ENCODE results near the gene SLC25A29.
"Not testable (repeated sequence)": the region's sequence is repeated elsewhere in the genome, so short reads cannot be mapped to it uniquely, and the experiment has no call there.

SLC25A29 gene

DNA sequence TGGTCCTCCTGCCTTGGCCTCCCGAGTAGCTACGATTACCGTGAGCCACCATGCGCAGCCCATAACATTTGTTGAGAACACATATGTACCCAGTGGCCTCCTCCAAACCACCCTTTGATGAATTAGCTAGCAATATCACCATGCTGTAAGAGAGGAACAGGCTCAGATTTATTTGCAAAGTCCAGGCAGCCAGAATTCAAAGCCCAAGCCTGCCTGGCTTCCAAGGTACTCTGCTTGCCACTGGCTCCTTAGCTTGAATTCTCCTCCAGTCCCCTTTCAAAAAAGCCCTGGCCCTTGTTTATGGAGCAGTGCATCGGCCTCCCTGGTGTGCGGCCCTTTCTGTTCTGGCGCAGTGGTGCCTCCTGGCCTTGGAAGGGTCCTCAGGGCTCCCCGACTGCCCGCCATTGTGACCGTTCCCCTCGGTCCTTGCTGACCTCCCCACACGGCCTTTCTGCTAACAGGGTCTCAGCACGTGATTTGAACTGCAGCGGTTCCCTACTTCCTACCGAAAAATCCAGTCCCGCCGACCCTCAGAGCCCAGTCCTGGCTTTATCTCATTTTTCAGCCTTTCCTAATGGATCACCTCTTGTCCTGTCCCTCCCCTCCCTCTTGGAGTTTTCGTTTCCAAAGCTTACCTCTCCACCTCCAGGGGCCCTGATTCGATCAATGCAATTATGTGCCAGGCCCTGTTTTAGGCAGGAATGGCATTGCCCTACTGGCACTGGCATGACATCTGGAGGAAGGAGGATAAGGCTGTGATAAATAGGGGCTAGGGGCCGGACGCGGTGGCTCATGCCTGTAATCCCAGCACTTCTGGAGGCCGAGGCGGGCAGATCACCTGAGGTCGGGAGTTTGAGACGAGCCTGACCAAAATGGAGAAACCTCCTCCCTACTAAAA lies 22.0 kb downstream of the SLC25A29 start:
- Histone ChIP-seq H3K4me3 (ENCODE audit: low read depth, low read length) (no peak overlapping the region), H3K36me3 (ENCODE audit: control insufficient read depth in 2 of 2, insufficient read depth in 1 of 2, low read length in 2 of 2) (peaks cover 0 to 20% of the 10 kb centered on the region in 2 experiments; a peak in 2 of 3 replicates), H3K27ac (ENCODE audit: extremely low read depth, low read depth, low read length) (peak overlapping the region; percentile 38; the same call in 1 of the 2 replicates), H3K9me3 (ENCODE audit: control insufficient read depth, insufficient read depth, low read depth, low read length) (no peaks in the 10 kb centered on the region), H3K4me1 (ENCODE audit: control insufficient read depth, insufficient read depth, low read length) (no peaks in the 10 kb centered on the region; the same call in 1 of the 2 replicates)
- POLR2A ChIA-PET = no interaction called here
- TF ChIP-seq ZBTB17 (tag by site-specific recombination; IDR thresholded peaks at IDR 0.05) = 0 out of 2 replicates have a peak, but pooled peaks have one; percentile 15
- no peak for TF ChIP-seq ZNF132 (tag by site-specific recombination; IDR thresholded peaks at IDR 0.05; ENCODE audit: borderline replicate concordance)
- CTCF ChIA-PET = interaction anchor here (0.6 to 3.5 kb wide), 11 partner anchors 11 to 1381 kb away, joined by 3 to 30 read pairs (median 5); no protein-coding TSS in a partner anchor

DNA sequence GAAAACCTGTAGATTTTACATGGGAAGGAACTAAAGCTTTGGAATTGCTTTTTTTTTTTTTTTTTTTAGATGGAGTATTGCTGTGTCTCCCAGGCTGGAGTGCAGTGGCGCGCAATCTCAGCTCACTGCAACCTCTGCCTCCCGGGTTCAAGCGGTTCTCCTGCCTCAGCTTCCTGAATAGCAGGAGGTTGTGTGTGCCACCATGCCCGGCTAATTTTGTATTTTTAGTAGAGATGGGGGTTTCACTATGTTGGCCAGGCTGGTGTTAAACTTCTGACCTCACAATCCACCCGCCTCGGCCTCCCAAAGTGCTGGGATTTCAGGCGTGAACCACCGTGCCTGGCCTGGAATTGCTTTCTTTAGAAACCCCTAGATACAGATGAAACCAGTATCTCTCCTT lies 22.8 kb downstream of the SLC25A29 start:
- CTCF ChIA-PET = interaction anchor here (2.6 to 3.5 kb wide), 2 partner anchors 13 to 42 kb away, joined by 10 to 30 read pairs; no protein-coding TSS in a partner anchor
- peaks cover 0 to 26% of the 10 kb centered on the region in 2 experiments; a peak in 1 of 3 replicates for H3K36me3 ChIP-seq (ENCODE audit: control insufficient read depth in 2 of 2, insufficient read depth in 1 of 2, low read length in 2 of 2)
- H3K27ac ChIP-seq (ENCODE audit: extremely low read depth, low read depth, low read length); H3K4me3 ChIP-seq (ENCODE audit: low read depth, low read length); POLR2A ChIA-PET; H3K9me3 ChIP-seq (ENCODE audit: control insufficient read depth, insufficient read depth, low read depth, low read length); H3K4me1 ChIP-seq (ENCODE audit: control insufficient read depth, insufficient read depth, low read length): not testable (repeated sequence)
- TF ChIP-seq ZNF600 (tag by site-specific recombination; IDR thresholded peaks at IDR 0.05) = 0 out of 2 replicates have a peak, but pooled peaks have one; percentile 8

DNA sequence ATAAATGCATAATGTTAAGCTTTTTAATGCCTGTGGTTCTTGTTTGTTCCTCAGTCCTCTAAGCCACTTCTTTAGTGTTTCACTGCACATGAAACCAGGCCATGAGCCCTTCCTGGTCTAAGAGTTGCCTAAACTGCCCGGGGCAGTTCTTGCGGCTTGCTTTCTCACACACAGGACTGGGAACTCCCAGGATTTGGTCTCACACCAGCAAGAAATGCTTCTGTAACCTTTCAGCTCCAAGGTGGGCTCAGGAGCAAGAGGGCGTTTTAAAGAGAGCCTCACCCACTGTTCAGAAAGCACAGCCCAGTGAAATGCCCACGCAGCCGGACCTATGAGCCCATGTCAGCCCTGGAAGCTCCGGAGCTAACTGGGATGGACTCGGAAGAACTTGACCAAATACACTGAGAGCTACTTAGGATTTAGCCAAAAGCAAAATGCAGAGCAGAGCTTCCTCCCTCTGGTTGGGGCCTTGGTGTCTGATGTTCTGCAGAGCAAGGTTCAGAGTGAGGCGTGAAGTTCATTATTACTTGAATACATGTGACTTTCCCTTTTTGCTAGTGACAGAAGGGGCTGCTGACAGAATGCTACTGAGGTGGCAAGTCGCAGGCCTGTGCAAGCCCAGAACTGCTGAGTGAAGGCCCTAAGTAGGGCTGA lies 23.4 kb downstream of the SLC25A29 start:
- CTCF ChIA-PET = interaction anchor here (0.6 to 2.6 kb wide), 3 partner anchors 19 to 42 kb away, joined by 3 to 10 read pairs (median 4); no protein-coding TSS in a partner anchor
- Histone ChIP-seq H3K27ac (ENCODE audit: extremely low read depth, low read depth, low read length) (0 out of 2 replicates have a peak overlapping the region, but pooled peaks have one; percentile 37), H3K4me3 (ENCODE audit: low read depth, low read length) (no peak overlapping the region), H3K4me1 (ENCODE audit: control insufficient read depth, insufficient read depth, low read length) (no peaks in the 10 kb centered on the region; the same call in 1 of the 2 replicates), H3K9me3 (ENCODE audit: control insufficient read depth, insufficient read depth, low read depth, low read length) (no peaks in the 10 kb centered on the region), H3K36me3 (ENCODE audit: control insufficient read depth in 2 of 2, insufficient read depth in 1 of 2, low read length in 2 of 2) (peaks cover 0 to 31% of the 10 kb centered on the region in 2 experiments; a peak in 1 of 3 replicates)
- POLR2A ChIA-PET = no interaction called here
- peak; percentile 56; the same call in 1 of the 2 replicates for TF ChIP-seq OSR2 (tag by site-specific recombination; IDR thresholded peaks at IDR 0.05)
- no peak for TF ChIP-seq ZNF510 (tag by site-specific recombination; IDR thresholded peaks at IDR 0.05; ENCODE audit: insufficient replicate concordance)
- TF ChIP-seq ZNF600 (tag by site-specific recombination; IDR thresholded peaks at IDR 0.05) = peak; percentile 92

DNA sequence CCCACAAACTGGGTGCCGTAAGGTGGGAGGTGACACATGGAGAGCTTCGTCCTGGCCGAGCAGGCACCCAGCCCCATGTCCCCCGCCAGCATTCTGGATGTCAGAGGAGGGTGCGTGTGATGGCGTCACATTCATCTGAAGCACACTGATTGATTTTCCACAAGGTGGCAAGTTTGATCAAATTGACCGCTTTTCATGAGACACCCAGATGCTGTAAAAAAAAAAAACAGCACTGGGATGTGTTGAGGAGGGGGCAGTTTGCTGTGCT lies 24.2 kb downstream of the SLC25A29 start:
- peaks cover 0 to 40% of the 10 kb centered on the region in 2 experiments; a peak in 1 of 3 replicates for H3K36me3 ChIP-seq (ENCODE audit: control insufficient read depth in 2 of 2, insufficient read depth in 1 of 2, low read length in 2 of 2)
- H3K9me3 ChIP-seq (ENCODE audit: control insufficient read depth, insufficient read depth, low read depth, low read length) = no peaks in the 10 kb centered on the region
- H3K4me1 ChIP-seq (ENCODE audit: control insufficient read depth, insufficient read depth, low read length) = no peaks in the 10 kb centered on the region; the same call in 1 of the 2 replicates
- H3K4me3 ChIP-seq (ENCODE audit: low read depth, low read length) = no peak overlapping the region
- no peak overlapping the region for H3K27ac ChIP-seq (ENCODE audit: extremely low read depth, low read depth, low read length)
- TF ChIP-seq ZNF146 (tag by site-specific recombination; IDR thresholded peaks at IDR 0.05) = no peak
- TF ChIP-seq, protein P1, sequence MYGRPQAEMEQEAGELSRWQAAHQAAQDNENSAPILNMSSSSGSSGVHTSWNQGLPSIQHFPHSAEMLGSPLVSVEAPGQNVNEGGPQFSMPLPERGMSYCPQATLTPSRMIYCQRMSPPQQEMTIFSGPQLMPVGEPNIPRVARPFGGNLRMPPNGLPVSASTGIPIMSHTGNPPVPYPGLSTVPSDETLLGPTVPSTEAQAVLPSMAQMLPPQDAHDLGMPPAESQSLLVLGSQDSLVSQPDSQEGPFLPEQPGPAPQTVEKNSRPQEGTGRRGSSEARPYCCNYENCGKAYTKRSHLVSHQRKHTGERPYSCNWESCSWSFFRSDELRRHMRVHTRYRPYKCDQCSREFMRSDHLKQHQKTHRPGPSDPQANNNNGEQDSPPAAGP (tag by site-specific recombination; IDR thresholded peaks at IDR 0.05) = no peak
- TF ChIP-seq ZNF510 (tag by site-specific recombination; IDR thresholded peaks at IDR 0.05; ENCODE audit: insufficient replicate concordance) = no peak
- TF ChIP-seq ZNF416 (tag by site-specific recombination; IDR thresholded peaks at IDR 0.05) = no peak
- no peak for TF ChIP-seq SCRT2 (tag by site-specific recombination; IDR thresholded peaks at IDR 0.05)
- TF ChIP-seq, protein P2, sequence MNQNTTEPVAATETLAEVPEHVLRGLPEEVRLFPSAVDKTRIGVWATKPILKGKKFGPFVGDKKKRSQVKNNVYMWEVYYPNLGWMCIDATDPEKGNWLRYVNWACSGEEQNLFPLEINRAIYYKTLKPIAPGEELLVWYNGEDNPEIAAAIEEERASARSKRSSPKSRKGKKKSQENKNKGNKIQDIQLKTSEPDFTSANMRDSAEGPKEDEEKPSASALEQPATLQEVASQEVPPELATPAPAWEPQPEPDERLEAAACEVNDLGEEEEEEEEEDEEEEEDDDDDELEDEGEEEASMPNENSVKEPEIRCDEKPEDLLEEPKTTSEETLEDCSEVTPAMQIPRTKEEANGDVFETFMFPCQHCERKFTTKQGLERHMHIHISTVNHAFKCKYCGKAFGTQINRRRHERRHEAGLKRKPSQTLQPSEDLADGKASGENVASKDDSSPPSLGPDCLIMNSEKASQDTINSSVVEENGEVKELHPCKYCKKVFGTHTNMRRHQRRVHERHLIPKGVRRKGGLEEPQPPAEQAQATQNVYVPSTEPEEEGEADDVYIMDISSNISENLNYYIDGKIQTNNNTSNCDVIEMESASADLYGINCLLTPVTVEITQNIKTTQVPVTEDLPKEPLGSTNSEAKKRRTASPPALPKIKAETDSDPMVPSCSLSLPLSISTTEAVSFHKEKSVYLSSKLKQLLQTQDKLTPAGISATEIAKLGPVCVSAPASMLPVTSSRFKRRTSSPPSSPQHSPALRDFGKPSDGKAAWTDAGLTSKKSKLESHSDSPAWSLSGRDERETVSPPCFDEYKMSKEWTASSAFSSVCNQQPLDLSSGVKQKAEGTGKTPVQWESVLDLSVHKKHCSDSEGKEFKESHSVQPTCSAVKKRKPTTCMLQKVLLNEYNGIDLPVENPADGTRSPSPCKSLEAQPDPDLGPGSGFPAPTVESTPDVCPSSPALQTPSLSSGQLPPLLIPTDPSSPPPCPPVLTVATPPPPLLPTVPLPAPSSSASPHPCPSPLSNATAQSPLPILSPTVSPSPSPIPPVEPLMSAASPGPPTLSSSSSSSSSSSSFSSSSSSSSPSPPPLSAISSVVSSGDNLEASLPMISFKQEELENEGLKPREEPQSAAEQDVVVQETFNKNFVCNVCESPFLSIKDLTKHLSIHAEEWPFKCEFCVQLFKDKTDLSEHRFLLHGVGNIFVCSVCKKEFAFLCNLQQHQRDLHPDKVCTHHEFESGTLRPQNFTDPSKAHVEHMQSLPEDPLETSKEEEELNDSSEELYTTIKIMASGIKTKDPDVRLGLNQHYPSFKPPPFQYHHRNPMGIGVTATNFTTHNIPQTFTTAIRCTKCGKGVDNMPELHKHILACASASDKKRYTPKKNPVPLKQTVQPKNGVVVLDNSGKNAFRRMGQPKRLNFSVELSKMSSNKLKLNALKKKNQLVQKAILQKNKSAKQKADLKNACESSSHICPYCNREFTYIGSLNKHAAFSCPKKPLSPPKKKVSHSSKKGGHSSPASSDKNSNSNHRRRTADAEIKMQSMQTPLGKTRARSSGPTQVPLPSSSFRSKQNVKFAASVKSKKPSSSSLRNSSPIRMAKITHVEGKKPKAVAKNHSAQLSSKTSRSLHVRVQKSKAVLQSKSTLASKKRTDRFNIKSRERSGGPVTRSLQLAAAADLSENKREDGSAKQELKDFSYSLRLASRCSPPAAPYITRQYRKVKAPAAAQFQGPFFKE (tag by site-specific recombination; IDR thresholded peaks at IDR 0.05; ENCODE audit: borderline replicate concordance) = no peak
- no peak for TF ChIP-seq ZNF658 (tag by site-specific recombination; IDR thresholded peaks at IDR 0.05)
- TF ChIP-seq ZNF585B (tag by site-specific recombination; IDR thresholded peaks at IDR 0.05) = no peak
- TF ChIP-seq HOXD13 (CRISPR knock-in tag; IDR thresholded peaks at IDR 0.05; ENCODE audit: borderline replicate concordance) = no peak
- TF ChIP-seq, protein P3, sequence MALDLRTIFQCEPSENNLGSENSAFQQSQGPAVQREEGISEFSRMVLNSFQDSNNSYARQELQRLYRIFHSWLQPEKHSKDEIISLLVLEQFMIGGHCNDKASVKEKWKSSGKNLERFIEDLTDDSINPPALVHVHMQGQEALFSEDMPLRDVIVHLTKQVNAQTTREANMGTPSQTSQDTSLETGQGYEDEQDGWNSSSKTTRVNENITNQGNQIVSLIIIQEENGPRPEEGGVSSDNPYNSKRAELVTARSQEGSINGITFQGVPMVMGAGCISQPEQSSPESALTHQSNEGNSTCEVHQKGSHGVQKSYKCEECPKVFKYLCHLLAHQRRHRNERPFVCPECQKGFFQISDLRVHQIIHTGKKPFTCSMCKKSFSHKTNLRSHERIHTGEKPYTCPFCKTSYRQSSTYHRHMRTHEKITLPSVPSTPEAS (tag by site-specific recombination; IDR thresholded peaks at IDR 0.05) = no peak
- TF ChIP-seq ZNF777 (tag by site-specific recombination; IDR thresholded peaks at IDR 0.05; ENCODE audit: borderline replicate concordance) = no peak
- TF ChIP-seq ZNF664 (tag by site-specific recombination; IDR thresholded peaks at IDR 0.05) = no peak
- no peak for TF ChIP-seq ZNF561 (tag by site-specific recombination; IDR thresholded peaks at IDR 0.05; ENCODE audit: borderline replicate concordance)
- POLR2A ChIA-PET = no interaction called here
- CTCF ChIA-PET = interaction anchor here (0.6 to 2.6 kb wide), 4 partner anchors 20 to 41 kb away, joined by 3 to 10 read pairs (median 4); no protein-coding TSS in a partner anchor
